HepG2 (cell line): ENCODE results near the gene KATNA1. TPM values are rescaled to one million over a fixed set of nuclear protein-coding genes. Genes with fewer than 3 reads are reported as not detected.

ENCODE experiments used
- ARNT2 ChIP-seq: sonication (generic); formaldehyde crosslinking; IDR thresholded peaks from 2 replicates; pipeline ENCODE4 v1.8.0; 2022; ENCODE audit warnings: mild to moderate bottlenecking, low read depth, missing genetic modification reagents, moderate library complexity
- ATF1 ChIP-seq: IDR thresholded peaks from 2 replicates; pipeline ENCODE4 v1.6.1; 2016; ENCODE audit warnings: mild to moderate bottlenecking, control low read depth
- BCL6 ChIP-seq: IDR thresholded peaks from 2 replicates; pipeline ENCODE4 v1.6.1; 2016; ENCODE audit warnings: missing genetic modification reagents, missing compliant biosample characterization
- EEA1 ChIP-seq: sonication (generic); formaldehyde crosslinking; IDR thresholded peaks from 2 replicates; pipeline ENCODE4 v1.5.1; 2020; ENCODE audit warnings: mild to moderate bottlenecking, missing genetic modification reagents, borderline replicate concordance
- JUNB ChIP-seq: sonication (generic); formaldehyde crosslinking; IDR thresholded peaks from 2 replicates; pipeline ENCODE4 v1.8.0; 2022; ENCODE audit warnings: missing genetic modification reagents, mild to moderate bottlenecking, borderline replicate concordance
- KLF6 ChIP-seq: IDR thresholded peaks from 2 replicates; pipeline ENCODE4 v1.8.0; 2016; ENCODE audit warnings: missing biosample characterization, missing genetic modification reagents
- MED8 ChIP-seq: sonication (generic); formaldehyde crosslinking; IDR thresholded peaks from 2 replicates; pipeline ENCODE4 v1.8.1; 2023; ENCODE audit warnings: mild to moderate bottlenecking, missing genetic modification reagents; ENCODE audit not compliant: insufficient replicate concordance
- NCOA1 ChIP-seq: sonication (generic); formaldehyde crosslinking; IDR thresholded peaks from 2 replicates; pipeline ENCODE4 v1.9.0; 2021; ENCODE audit warnings: missing genetic modification reagents
- NRL ChIP-seq: sonication (generic); formaldehyde crosslinking; IDR thresholded peaks from 2 replicates; pipeline ENCODE4 v1.5.0; 2020; ENCODE audit warnings: missing genetic modification reagents, mild to moderate bottlenecking, moderate library complexity, borderline replicate concordance
- PPARG ChIP-seq: conservative IDR thresholded peaks from 2 replicates; pipeline ENCODE4 v1.6.1; 2016; ENCODE audit warnings: missing biosample characterization, missing genetic modification reagents
- RFX1 ChIP-seq: fragments of 450-650 bp; IDR thresholded peaks from 2 replicates; pipeline ENCODE4 v1.6.1; 2017
- SIN3A ChIP-seq: IDR thresholded peaks from 2 replicates; pipeline ENCODE4 v1.6.1; 2011; ENCODE audit warnings: low read depth, mild to moderate bottlenecking, control low read depth, low read length, borderline replicate concordance
- SIN3B ChIP-seq: fragments of 150-350 bp; IDR thresholded peaks from 2 replicates; pipeline ENCODE4 v1.6.1; 2014; ENCODE audit warnings: low read length
- SMYD3 ChIP-seq: sonication (generic); formaldehyde crosslinking; IDR thresholded peaks from 2 replicates; pipeline ENCODE4 v1.8.1; 2023; ENCODE audit warnings: mild to moderate bottlenecking, missing genetic modification reagents
- SRSF4 ChIP-seq: fragments of 200-400 bp; formaldehyde crosslinking; IDR thresholded peaks from one replicate; pipeline ENCODE4 v1.6.1; 2018; ENCODE audit warnings: mild to moderate bottlenecking, low read depth, low read length, moderate library complexity; ENCODE audit not compliant: poor library complexity, severe bottlenecking
- ZBED4 ChIP-seq: sonication (generic); formaldehyde crosslinking; IDR thresholded peaks from 2 replicates; pipeline ENCODE4 v1.4.0; 2020; ENCODE audit warnings: missing genetic modification reagents, borderline replicate concordance
- ZNF232 ChIP-seq: sonication (generic); formaldehyde crosslinking; IDR thresholded peaks from 2 replicates; pipeline ENCODE4 v1.4.0; 2020; ENCODE audit warnings: missing genetic modification reagents, borderline replicate concordance
- ZNF274 ChIP-seq: sonication (generic); formaldehyde crosslinking; IDR thresholded peaks from 2 replicates; pipeline ENCODE4 v1.5.1; 2020; ENCODE audit warnings: mild to moderate bottlenecking, missing genetic modification reagents
- ZNF546 ChIP-seq: sonication (generic); formaldehyde crosslinking; conservative IDR thresholded peaks from 2 replicates; pipeline ENCODE4 v1.8.1; 2023; ENCODE audit warnings: mild to moderate bottlenecking, missing genetic modification reagents
- ZZZ3 ChIP-seq: sonication (generic); formaldehyde crosslinking; IDR thresholded peaks from 2 replicates; pipeline ENCODE4 v1.4.0; 2020; ENCODE audit warnings: missing genetic modification reagents, mild to moderate bottlenecking, borderline replicate concordance
- polyA plus RNA-seq, 8 experiments: library from polyadenylated mRNA; depleted of rRNA in 3 of 8; stranded (reverse) in 7 of 8; unstranded in 1 of 8; fragments of >200 nt; fragmentation: Illumina TruSeq in 4 of 8; extraction: Trizol in 4 of 8; gene quantifications; 2 replicates each; pipeline versions ENCODE4 v1.2.1 to v1.2.3, GENCODE V29; 2011 to 2016; ENCODE audit warnings: low read depth in 4 of 8, missing spikeins in 1 of 8, mixed read lengths in 1 of 8; ENCODE audit not compliant: insufficient read depth in 1 of 8
- total RNA-seq, 5 experiments: library from RNA; depleted of rRNA; stranded (reverse); fragments of >200 nt; fragmentation: Illumina TruSeq; extraction: Trizol; gene quantifications; 2 replicates each; pipeline ENCODE4 v1.2.3, GENCODE V29; 2016; ENCODE audit warnings: low read depth in 1 of 5
- TF ChIP-seq, protein P1 (sequence below): sonication (generic); formaldehyde crosslinking; IDR thresholded peaks from 2 replicates; pipeline ENCODE4 v1.5.0; 2020; ENCODE audit warnings: missing genetic modification reagents
- TF ChIP-seq, protein P2 (sequence below): sonication (generic); formaldehyde crosslinking; conservative IDR thresholded peaks from 2 replicates; pipeline ENCODE4 v1.5.0; 2020; ENCODE audit warnings: missing genetic modification reagents
- TF ChIP-seq, protein P3 (sequence below): IDR thresholded peaks from 2 replicates; pipeline ENCODE4 v1.6.1; 2016; ENCODE audit warnings: control low read depth

The KATNA1 gene
- total and polyA plus RNA-seq, 2 of the 13 experiments (the other 11 are each of a cell fraction or from before 2014, with no cell fraction given) = 14.8 to 25.3 TPM

GRCh38 chr6:149545258-149545753 is 103.2 kb downstream of the KATNA1 start (continued):
- TF ChIP-seq ZBED4 (CRISPR knock-in tag) (no peak), SMYD3 (CRISPR knock-in tag) (no peak; the same call in 1 of the 2 replicates), JUNB (CRISPR knock-in tag) (0 out of 2 replicates have a peak, but pooled peaks have one; percentile 40), RFX1 (peak; percentile 70), ATF1 (no peak), KLF6 (CRISPR knock-in tag) (no peak), PPARG (CRISPR knock-in tag) (no peak), SIN3B (no peak), BCL6 (no peak), NCOA1 (CRISPR knock-in tag) (0 out of 2 replicates have a peak, but pooled peaks have one; percentile 23), ZNF274 (CRISPR knock-in tag) (no peak), ARNT2 (CRISPR knock-in tag) (no peak), ZNF232 (CRISPR knock-in tag) (0 out of 2 replicates have a peak, but pooled peaks have one; percentile 51), NRL (CRISPR knock-in tag) (no peak), SIN3A (peak; percentile 74; the same call in 1 of the 2 replicates), ZZZ3 (CRISPR knock-in tag) (0 out of 2 replicates have a peak, but pooled peaks have one; percentile 2), MED8 (CRISPR knock-in tag) (peak; percentile 52), ZNF546 (CRISPR knock-in tag) (0 out of 2 replicates have a peak, but pooled peaks have one; percentile 7), EEA1 (no peak), SRSF4 (no peak)
- TF ChIP-seq, protein P1, sequence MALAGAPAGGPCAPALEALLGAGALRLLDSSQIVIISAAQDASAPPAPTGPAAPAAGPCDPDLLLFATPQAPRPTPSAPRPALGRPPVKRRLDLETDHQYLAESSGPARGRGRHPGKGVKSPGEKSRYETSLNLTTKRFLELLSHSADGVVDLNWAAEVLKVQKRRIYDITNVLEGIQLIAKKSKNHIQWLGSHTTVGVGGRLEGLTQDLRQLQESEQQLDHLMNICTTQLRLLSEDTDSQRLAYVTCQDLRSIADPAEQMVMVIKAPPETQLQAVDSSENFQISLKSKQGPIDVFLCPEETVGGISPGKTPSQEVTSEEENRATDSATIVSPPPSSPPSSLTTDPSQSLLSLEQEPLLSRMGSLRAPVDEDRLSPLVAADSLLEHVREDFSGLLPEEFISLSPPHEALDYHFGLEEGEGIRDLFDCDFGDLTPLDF (CRISPR knock-in tag) = 0 out of 2 replicates have a peak, but pooled peaks have one; percentile 2
- TF ChIP-seq, protein P2, sequence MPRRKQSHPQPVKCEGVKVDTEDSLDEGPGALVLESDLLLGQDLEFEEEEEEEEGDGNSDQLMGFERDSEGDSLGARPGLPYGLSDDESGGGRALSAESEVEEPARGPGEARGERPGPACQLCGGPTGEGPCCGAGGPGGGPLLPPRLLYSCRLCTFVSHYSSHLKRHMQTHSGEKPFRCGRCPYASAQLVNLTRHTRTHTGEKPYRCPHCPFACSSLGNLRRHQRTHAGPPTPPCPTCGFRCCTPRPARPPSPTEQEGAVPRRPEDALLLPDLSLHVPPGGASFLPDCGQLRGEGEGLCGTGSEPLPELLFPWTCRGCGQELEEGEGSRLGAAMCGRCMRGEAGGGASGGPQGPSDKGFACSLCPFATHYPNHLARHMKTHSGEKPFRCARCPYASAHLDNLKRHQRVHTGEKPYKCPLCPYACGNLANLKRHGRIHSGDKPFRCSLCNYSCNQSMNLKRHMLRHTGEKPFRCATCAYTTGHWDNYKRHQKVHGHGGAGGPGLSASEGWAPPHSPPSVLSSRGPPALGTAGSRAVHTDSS (CRISPR knock-in tag) = no peak
- TF ChIP-seq, protein P3, sequence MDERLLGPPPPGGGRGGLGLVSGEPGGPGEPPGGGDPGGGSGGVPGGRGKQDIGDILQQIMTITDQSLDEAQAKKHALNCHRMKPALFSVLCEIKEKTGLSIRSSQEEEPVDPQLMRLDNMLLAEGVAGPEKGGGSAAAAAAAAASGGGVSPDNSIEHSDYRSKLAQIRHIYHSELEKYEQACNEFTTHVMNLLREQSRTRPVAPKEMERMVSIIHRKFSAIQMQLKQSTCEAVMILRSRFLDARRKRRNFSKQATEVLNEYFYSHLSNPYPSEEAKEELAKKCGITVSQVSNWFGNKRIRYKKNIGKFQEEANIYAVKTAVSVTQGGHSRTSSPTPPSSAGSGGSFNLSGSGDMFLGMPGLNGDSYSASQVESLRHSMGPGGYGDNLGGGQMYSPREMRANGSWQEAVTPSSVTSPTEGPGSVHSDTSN (CRISPR knock-in tag) = 0 out of 2 replicates have a peak, but pooled peaks have one; percentile 14
